Loucy (cell line): ENCODE results near the gene TRMT112.

Experiments used
- H2AFZ ChIP-seq: fragments of 200-600 bp; sonication (generic); 2 replicates; pipeline ENCODE4 v1.6.0; 2016; ENCODE audit warnings: antibody characterized with exemption, mild to moderate bottlenecking, low read length, moderate library complexity
- H3F3A ChIP-seq: fragments of 200-600 bp; 2 replicates; pipeline ENCODE4 v1.6.0; 2016; ENCODE audit warnings: antibody characterized with exemption, low read depth, mild to moderate bottlenecking
- H3K27me3 ChIP-seq: fragments of 200-600 bp; sonication (generic); 2 replicates; pipeline ENCODE4 v1.6.1; 2014; ENCODE audit warnings: low read length, mild to moderate bottlenecking; ENCODE audit not compliant: insufficient read depth, poor library complexity, severe bottlenecking
- H3K36me3 ChIP-seq: fragments of 200-600 bp; sonication (generic); 2 replicates; pipeline ENCODE4 v1.6.1; 2016; ENCODE audit warnings: low read length; ENCODE audit not compliant: insufficient read depth
- H3K4me1 ChIP-seq: fragments of 200-600 bp; sonication (generic); 2 replicates; pipeline ENCODE4 v1.5.1; 2014; ENCODE audit warnings: low read length, mild to moderate bottlenecking; ENCODE audit not compliant: insufficient read depth, poor library complexity, severe bottlenecking
- H3K4me2 ChIP-seq: fragments of 200-600 bp; sonication (generic); 2 replicates; pipeline ENCODE4 v1.6.0; 2014; ENCODE audit warnings: antibody characterized with exemption, low read length, low read depth, mild to moderate bottlenecking; ENCODE audit not compliant: poor library complexity, severe bottlenecking
- H3K4me3 ChIP-seq: fragments of 200-600 bp; sonication (generic); 2 replicates; pipeline ENCODE4 v1.5.1; 2014; ENCODE audit warnings: low read length, mild to moderate bottlenecking, mixed read lengths; ENCODE audit not compliant: poor library complexity, severe bottlenecking
- H3K79me2 ChIP-seq: fragments of 200-600 bp; sonication (generic); 2 replicates; pipeline ENCODE4 v1.6.1; 2014; ENCODE audit warnings: low read length; ENCODE audit not compliant: insufficient read depth
- H3K9ac ChIP-seq: fragments of 200-600 bp; sonication (generic); 2 replicates; pipeline ENCODE4 v1.6.0; 2014; ENCODE audit warnings: mild to moderate bottlenecking, low read depth, low read length, moderate library complexity; ENCODE audit not compliant: poor library complexity, severe bottlenecking
- H3K9me2 ChIP-seq: fragments of 200-600 bp; sonication (generic); replicated peaks from 2 replicates; pipeline ENCODE4 v1.6.1; 2016; ENCODE audit warnings: low read depth, low read length, mixed read lengths
- H3K9me3 ChIP-seq: fragments of 200-600 bp; sonication (generic); 2 replicates; pipeline ENCODE4 v1.6.1; 2014; ENCODE audit warnings: mild to moderate bottlenecking, antibody characterized with exemption, low read length, low read depth; ENCODE audit not compliant: insufficient read depth
- H4K20me1 ChIP-seq: fragments of 200-600 bp; sonication (generic); 2 replicates; pipeline ENCODE4 v1.6.0; 2014; ENCODE audit warnings: antibody characterized with exemption, low read length, mild to moderate bottlenecking; ENCODE audit not compliant: insufficient read depth, poor library complexity, severe bottlenecking
- EZH2phosphoT487 ChIP-seq: fragments of 200-600 bp; IDR thresholded peaks from 2 replicates; pipeline ENCODE4 v1.6.1; 2018; ENCODE audit warnings: antibody characterized with exemption, mild to moderate bottlenecking, moderate library complexity, borderline replicate concordance
- TF ChIP-seq, protein P1 (sequence below): fragments of 200-600 bp; sonication (generic); conservative IDR thresholded peaks from 2 replicates; pipeline ENCODE4 v1.5.1; 2014; ENCODE audit warnings: mild to moderate bottlenecking, antibody characterized with exemption, low read length

Gene TRMT112

DNA sequence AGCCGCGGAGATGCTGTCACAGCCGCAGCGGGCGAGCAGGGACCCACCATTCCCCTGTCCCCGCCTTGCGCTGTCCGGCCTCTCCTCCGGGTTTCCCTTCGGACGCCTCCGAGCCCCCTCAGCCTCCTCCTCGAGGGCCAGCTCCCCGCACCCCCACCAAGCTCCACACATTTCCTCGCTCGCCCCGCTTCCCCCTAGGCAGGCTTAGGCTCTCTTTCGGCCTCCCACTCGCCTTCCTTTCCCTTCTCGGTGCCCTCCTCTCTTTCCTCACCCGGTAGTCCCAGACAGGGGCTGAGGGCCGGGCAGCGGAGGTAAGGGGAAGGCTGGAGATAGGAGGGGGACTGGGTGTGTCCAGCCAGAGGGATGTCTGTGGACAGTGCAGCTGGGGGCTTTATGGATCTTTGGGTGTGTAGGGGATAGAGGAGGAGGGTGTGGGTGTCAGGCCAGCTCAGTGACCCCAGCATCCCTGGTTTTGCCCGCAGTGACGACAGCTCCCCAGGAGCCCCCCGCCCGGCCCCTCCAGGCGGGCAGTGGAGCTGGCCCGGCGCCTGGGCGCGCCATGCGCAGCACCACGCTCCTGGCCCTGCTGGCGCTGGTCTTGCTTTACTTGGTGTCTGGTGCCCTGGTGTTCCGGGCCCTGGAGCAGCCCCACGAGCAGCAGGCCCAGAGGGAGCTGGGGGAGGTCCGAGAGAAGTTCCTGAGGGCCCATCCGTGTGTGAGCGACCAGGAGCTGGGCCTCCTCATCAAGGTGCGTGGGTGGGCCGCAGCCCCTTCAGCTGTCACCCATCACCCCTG is 24.7 kb downstream of the TRMT112 start:
- no peak overlapping the region for H3K9ac ChIP-seq
- H3K36me3 ChIP-seq, result no peaks in the 10 kb centered on the region
- H2AFZ ChIP-seq, result no peak overlapping the region
- no peaks in the 10 kb centered on the region for H4K20me1 ChIP-seq
- H3K4me1 ChIP-seq, result no peaks in the 10 kb centered on the region
- no peaks in the 10 kb centered on the region for H3K79me2 ChIP-seq
- TF ChIP-seq EZH2phosphoT487, result no peak
- TF ChIP-seq, protein P1, sequence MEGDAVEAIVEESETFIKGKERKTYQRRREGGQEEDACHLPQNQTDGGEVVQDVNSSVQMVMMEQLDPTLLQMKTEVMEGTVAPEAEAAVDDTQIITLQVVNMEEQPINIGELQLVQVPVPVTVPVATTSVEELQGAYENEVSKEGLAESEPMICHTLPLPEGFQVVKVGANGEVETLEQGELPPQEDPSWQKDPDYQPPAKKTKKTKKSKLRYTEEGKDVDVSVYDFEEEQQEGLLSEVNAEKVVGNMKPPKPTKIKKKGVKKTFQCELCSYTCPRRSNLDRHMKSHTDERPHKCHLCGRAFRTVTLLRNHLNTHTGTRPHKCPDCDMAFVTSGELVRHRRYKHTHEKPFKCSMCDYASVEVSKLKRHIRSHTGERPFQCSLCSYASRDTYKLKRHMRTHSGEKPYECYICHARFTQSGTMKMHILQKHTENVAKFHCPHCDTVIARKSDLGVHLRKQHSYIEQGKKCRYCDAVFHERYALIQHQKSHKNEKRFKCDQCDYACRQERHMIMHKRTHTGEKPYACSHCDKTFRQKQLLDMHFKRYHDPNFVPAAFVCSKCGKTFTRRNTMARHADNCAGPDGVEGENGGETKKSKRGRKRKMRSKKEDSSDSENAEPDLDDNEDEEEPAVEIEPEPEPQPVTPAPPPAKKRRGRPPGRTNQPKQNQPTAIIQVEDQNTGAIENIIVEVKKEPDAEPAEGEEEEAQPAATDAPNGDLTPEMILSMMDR, result no peak
- H3K9me3 ChIP-seq, result no peaks in the 10 kb centered on the region
- no peaks in the 10 kb centered on the region for H3K9me2 ChIP-seq
- H3K4me3 ChIP-seq, result no peak overlapping the region
- H3K27me3 ChIP-seq, result no peaks in the 10 kb centered on the region
- no peaks in the 10 kb centered on the region for H3F3A ChIP-seq
- H3K4me2 ChIP-seq, result no peak overlapping the region

DNA sequence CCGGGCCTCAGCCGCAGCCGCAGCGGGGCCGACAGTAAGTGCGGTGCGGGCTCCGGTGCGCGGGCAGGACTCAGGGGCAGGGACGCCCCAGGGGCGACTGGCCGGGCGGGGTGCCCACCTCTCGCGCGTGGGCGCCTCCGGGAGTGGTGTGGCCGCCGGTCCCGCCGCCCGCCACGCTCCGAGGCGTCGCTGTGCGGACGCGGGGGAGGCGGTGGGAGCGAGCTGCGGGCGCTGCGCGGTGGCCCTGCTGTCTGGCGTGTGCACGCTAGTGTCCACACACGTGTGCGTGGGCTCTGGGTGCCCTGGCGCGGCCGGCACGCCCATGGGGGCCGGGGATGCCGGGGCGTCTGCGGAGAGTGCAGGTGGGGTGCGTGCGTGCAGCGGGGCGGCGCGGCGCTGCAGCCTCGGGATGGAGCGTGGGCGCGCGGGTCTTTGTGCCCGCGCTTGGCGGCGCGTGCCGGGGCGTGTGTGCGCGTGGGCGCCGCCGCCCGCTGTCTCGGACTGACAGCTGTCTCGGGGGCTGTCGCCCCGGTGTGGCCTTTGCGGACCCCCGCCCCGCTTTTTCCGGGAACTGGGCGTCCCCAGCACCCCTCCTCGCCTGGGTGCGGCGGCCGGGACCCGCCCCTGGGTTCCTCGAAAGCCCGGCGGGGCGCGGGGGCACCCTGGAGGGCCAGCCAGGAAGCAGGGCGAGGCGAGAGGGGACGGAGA is 25.5 kb downstream of the TRMT112 start:
- Histone ChIP-seq H3K4me2 (no peak overlapping the region), H3K36me3 (no peaks in the 10 kb centered on the region), H3K4me3 (no peak overlapping the region), H2AFZ (no peak overlapping the region), H3K9ac (no peak overlapping the region), H3K9me2 (no peaks in the 10 kb centered on the region), H3K79me2 (peaks cover under 1% of the 10 kb centered on the region; the same call in 1 of the 2 replicates), H3F3A (no peaks in the 10 kb centered on the region), H4K20me1 (no peaks in the 10 kb centered on the region), H3K9me3 (no peaks in the 10 kb centered on the region), H3K4me1 (no peaks in the 10 kb centered on the region), H3K27me3 (no peaks in the 10 kb centered on the region)
- TF ChIP-seq, protein P1, result no peak
- no peak for TF ChIP-seq EZH2phosphoT487

DNA sequence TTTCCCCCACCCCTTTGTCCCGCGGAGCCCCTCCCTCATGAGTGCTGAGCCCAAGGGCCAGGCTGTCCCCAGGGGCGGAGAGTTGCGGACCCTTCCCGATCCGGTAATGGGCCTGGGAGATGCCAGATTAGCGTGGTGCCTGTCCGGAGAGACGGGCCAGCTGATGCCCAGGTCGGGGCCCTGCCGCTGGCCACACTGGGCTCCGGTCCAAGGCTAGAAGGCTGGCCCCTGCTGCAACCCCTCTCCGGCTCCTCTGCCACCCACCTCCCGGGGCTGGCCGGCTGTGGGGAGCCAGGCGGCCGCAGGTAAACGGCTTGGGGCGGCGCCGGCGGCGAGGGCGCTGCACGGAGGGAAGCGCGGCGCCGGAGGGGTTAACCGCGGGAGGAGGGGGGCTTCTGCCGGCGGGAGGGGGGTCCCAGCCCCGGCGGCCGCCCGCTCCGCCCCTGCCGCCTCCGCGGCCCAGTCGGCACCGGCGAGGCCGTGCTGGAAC is 26.1 kb downstream of the TRMT112 start, which contains the start of gene KCNK4:
KCNK4 (plus strand) TSS at position 41 of the 490 bp plus-strand sequence. CDS start 1,717 bp downstream, outside the sequence.
- TF ChIP-seq, protein P1, result no peak
- TF ChIP-seq EZH2phosphoT487, result no peak
- no peak within 1 kb of the TSS for H3K4me3 ChIP-seq

More for the DNA sequence above, 26.1 kb downstream of the TRMT112 start, which contains the start of gene KCNK4:
- no peak within 1 kb of the TSS for H3K9ac ChIP-seq
- no peaks in the 10 kb centered on the region for H3K9me2 ChIP-seq
- H3K4me2 ChIP-seq, result no peak within 1 kb of the TSS
- H3K27me3 ChIP-seq, result no peaks in the 10 kb centered on the region
- H4K20me1 ChIP-seq, result no peaks in the 10 kb centered on the region
- peaks cover 5% of the 10 kb centered on the region; the same call in 1 of the 2 replicates for H3K79me2 ChIP-seq
- H3K36me3 ChIP-seq, result no peaks in the 10 kb centered on the region
- no peaks in the 10 kb centered on the region for H3K9me3 ChIP-seq
- no peak within 1 kb of the TSS for H2AFZ ChIP-seq
- no peaks in the 10 kb centered on the region for H3F3A ChIP-seq
- no peaks in the 10 kb centered on the region for H3K4me1 ChIP-seq
